ENCODE data around the gene NTSR2.
A peak's percentile ranks its signal among the peaks of the same experiment; 100 is the strongest.

NTSR2 gene

DNA sequence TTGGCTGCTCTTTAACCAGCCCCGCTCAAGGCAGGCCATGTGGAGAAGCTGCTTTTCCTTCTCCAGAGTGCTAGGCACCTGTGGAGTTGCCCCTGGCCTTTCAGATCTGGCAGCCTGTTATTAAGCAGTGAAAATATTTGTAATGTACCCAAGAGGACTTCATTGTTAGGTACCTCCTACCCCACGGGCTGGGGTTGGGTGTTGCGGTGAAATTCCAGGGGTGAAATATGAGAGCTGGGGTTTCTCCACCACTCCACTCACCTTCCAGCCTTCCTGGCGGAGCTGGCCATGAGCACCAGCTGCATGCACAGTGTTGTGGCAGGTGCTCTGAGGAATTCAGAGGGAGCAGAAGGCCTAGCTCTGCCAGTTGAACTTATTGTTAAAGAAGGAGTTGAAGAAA, 39.1 kb downstream of the NTSR2 start:
- DNase-seq (ENCODE audit: low read depth in 2 of 2, low spot score in 1 of 2), result no peak

DNA sequence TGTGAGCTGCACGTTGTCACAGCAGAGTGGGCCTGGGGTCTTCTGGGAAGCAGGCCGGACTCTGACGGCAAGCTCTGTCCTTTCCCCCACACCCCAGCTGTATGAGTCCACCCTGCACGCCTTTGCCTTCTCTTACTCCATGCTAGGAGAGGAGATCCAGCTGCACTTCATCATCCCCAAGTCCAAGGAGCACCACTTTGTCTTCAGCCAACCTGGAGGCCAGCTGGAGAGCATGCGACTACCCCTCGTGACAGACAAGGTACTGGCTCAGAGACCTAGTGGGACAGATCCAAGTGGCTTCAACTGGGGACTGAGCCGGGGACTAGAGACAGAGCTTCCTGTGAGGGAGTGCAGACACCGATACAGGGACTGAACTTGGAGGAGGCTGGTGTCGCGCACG, 40.1 kb downstream of the NTSR2 start:
- no peak for DNase-seq (ENCODE audit: low read depth in 2 of 2, low spot score in 1 of 2)

DNA sequence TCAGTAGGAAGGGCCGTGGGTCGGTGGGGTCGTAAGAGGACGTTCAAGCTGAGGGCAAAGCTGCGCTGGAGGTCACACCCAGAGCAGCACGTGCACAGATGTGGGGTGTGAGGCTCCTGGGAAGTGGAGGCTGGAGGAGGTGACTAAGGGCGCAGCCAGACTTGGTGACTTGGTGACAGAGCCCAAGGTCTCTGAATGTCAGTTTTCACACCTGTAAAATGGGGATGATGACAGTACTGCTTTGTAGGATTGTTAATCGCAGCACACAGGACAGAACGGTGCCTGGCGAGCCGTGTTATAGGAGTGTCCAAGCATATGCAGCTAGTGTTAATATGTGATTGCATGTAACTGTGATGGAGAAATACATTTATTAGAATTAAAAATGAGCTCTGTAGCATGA, 40.8 kb downstream of the NTSR2 start:
- no peak for DNase-seq (ENCODE audit: low read depth in 2 of 2, low spot score in 1 of 2)

DNA sequence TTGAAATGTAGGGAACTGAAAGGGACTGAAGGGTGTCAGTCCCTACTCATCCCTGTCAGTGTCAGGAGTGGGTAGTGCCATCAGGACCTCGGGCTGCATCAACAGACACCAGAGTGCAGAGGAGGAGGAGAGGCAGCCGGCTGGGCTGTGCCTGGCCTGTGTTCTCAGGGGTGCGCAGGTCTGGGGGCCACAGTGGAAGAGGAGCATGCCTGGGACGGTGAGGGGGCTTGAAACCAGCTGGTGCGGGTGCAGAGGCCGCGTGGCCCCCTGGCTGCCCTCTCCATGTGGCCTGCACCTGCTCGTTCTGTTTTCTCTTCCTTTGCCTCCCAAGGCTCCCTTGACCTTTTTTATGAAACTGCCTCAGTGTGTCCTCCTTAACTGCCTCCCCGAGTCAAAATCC, 41.3 kb downstream of the NTSR2 start:
- DNase-seq (ENCODE audit: low read depth in 2 of 2, low spot score in 1 of 2), result no peak

DNA sequence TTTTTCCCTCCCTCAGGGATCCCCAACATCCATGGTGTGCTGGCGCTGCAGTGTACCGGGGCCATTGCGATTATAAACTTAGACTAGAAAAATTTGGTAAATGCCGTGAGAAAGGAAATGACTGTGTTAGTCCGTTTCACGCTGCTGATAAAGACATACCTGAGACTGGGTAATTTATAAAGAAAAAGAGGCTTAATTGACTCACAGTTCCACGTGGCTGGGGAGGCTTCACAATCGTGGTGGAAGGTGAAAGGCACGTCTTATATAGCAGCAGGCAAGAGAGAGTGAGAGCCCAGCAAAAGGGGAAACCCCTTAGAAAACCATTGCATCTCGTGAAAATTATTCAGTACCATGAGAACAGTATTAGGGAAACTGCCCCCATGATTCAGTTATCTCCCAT, 44.3 kb downstream of the NTSR2 start:
- no peak for DNase-seq (ENCODE audit: low read depth in 2 of 2, low spot score in 1 of 2)

DNA sequence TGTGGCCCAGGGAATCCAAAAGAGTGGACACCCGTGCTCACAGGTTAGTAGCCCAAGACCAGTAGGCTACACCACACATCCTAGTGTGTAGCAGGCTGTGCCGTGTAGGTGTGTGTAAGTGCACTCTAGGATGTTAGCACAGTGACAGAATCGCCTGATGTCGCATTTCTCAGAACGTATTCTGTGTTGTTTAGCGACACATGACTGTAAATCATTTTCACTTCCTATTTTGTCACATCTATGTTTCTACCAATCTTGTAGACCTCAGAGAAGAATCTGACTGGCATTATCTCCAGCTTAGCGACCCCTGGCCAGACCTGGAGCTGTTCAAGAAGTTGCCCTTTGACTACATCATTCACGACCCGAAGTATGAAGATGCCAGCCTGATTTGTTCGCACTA, 45.1 kb downstream of the NTSR2 start:
- no peak for DNase-seq (ENCODE audit: low read depth in 2 of 2, low spot score in 1 of 2)

DNA sequence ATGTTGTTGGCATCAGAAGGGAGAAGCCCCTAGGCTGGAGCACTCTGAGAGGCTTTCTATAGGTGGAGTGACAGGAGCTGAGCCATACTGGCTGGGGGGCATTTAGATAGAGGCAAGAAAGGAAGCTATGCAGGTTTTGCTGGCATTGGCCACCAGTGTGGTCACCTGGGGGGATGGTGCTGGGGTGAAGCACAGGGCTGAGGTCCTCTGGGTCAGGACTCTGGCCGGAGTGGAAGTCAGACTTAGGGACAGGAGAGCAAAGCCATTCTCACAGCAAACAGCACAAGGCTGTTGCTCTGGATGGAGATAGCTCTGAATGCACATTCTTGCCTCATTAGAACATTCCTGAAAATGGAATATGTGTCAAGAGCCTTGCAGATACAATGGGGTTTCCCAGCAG, 47.4 kb downstream of the NTSR2 start:
- no peak for DNase-seq (ENCODE audit: low read depth in 2 of 2, low spot score in 1 of 2)

DNA sequence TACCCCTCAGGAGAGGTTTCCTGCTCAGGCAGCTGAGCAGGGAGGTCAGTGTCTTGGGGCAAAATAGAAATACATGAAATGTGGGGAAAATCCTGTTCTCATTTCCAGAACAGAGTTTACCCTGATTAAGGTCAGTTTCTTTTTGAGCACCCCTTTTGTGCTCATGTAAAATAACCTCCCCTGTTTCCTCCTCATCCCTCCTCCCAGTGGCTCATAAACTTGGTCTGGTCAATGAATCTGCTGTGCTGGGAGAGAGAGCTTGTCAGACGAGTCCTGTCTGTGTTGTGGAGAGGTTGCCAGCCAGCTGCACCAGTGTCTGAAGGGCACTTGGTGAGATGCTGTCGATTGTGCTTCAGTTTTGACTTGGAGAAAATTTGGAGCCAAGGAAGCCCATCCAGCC, 48.6 kb downstream of the NTSR2 start:
- DNase-seq (ENCODE audit: low read depth in 2 of 2, low spot score in 1 of 2), result no peak

DNA sequence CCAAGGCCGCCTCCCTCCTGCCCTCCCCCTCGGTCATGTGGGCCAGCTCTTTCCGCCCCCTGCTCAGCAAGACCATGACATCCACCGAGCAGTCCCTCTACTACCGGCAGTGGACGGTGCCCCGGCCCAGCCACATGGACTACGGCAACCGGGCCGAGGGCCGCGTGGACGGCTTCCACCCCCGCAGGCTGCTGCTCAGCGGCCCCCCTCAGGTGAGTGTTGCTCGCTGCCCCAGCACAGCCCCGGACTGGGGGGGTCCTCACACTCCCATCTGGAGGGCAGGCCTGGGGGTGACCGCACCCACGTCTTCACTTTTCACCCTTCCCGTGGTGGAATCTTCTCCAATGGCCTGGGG, 51.3 kb downstream of the NTSR2 start:
- no peak for DNase-seq (ENCODE audit: low read depth in 2 of 2, low spot score in 1 of 2)

DNA sequence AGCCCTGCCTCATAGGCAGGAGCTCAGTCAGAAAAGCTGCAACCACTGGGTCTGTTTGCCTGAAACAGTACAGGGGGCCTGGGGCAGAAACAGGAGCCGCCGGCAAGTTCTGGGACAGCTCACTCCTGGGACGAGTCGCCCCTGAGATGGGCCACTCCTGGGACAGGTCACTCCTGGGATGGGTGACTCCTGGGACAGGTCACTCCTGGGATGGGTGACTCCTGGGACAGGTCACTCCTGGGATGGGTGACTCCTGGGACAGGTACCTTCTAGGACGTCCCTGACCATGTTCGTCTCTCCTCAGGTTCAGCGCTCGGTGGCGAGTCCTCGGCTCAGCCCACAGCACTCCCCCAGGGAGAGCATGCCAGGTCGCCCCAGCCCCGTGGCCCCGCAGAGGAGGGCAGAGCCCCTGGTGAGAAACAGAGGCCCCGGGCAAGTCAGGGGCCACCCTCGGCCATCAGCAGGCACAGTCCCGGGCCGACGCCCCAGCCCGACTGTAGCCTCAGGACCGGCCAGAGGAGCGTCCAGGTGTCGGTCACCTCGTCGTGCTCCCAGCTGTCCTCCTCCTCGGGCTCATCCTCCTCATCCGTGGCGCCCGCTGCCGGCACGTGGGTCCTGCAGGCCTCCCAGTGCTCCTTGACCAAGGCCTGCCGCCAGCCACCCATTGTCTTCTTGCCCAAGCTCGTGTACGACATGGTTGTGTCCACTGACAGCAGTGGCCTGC, 51.8 kb downstream of the NTSR2 start:
- peak in 1 of 2 donors; percentile 0 for DNase-seq (ENCODE audit: low read depth in 2 of 2, low spot score in 1 of 2)

DNA sequence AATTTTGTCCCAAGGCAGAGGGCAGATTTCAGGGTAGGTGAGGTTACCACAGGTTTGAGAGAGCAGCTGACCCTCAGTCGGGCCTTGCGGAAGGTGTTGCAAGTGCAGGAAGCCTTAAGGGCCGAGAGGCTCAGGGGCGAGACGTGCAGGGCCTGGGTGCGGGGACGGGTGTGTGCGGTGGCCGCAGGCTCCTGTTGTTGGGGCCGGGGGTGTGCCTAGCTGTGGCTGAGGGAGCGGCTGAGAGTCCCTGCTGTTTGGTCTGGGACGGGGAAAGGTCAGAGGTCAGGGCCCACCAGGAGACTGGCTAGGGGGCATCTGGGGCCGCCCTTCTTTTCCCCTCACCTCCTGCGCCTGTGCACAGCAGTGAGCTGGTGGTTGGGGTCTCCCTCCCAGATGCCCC, 52.5 kb downstream of the NTSR2 start:
- no peak for DNase-seq (ENCODE audit: low read depth in 2 of 2, low spot score in 1 of 2)

DNA sequence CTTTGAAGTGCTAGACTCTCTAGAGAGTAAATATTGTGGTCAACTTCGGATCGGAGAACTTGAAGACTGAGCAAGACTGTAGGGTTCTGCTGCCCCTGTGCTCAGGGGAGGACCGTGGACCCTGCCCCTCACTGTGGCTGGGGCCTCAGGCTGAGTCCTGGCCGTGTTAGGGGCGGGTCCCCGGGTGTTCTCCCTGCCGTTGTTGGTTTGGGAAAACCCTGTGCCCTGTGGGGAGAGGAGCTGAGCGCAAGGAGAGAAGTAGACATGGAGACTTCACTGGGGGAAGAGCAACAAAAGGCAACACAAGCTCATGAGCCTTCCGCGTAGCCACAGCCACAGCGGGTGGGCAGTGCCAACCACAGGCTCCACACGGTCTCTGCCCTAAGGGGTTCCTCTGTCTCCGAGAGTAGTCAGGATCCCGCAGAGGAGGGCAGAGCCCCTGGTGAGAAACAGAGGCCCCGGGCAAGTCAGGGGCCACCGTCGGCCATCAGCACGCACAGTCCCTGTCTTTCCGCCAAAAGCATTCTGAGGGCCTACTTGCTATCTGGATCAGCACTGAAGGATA, 53.1 kb downstream of the NTSR2 start:
- no peak for DNase-seq (ENCODE audit: low read depth in 2 of 2, low spot score in 1 of 2)

DNA sequence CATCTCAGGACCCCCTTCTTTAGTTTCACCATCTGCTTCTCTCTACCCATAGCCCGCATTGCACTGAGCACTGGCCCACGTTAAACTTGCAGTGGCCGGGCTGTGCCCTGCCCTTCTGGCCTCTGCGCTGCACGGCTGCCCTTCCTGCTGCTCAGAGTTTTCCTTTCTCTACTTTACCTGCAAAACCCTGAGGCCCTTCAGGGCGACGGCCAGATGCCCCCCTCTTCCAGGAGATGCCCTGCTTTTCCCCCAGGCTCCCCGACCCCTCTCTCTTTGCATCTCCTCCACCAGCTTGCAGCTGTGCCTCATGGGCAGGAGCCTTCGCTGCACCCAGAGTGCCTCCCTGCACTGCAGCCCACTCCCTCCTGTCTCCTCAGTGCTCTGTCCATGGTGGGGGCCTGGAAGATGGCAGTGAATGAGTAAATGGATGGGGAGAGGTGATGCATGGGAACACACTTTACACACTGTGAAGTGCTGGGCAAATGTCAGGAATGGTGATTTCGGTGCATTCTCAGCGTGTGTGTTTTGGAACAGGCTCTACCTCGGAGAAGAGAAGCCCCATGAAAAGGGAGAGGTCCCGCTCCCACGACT, 53.8 kb downstream of the NTSR2 start:
- no peak for DNase-seq (ENCODE audit: low read depth in 2 of 2, low spot score in 1 of 2)

DNA sequence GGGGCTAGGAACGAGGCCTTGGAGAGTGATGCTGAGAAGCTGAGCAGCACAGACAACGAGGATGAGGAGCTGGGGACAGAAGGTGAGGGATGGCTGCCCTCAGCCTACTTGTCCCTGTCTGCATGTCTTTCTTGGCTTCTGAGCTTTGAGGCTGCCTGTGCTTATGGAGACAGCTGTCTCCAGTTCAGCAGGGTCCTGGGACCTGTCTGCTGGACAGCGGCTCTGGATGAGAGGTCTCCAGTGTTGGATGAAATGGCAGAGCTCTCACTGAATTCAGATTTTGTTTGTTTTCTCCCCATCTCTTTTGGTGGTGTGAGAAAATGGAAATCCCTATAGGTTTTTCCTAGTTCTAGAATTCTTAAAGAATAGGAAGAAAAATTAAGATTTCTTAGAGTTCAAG, 54.8 kb downstream of the NTSR2 start:
- no peak for DNase-seq (ENCODE audit: low read depth in 2 of 2, low spot score in 1 of 2)

DNA sequence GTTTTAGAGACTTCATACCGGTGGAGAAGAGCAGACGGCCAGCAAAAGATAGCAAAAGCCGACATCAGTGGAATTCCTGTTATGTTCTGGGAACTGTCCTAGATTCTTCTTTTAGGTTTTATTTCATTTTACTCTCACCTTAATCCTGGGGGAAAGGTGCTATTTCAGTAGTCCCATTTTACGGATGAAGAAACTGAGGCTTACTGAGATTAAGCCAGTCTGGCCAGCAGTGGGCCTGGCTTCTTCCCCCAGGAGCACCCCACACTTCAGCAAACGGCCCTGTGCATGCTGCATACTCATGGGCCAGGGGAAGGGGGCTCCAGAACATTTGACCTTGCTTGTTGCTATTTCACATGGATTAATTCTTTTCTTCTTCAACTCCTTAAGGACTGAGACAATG, 56.7 kb downstream of the NTSR2 start:
- no peak for DNase-seq (ENCODE audit: low read depth in 2 of 2, low spot score in 1 of 2)

DNA sequence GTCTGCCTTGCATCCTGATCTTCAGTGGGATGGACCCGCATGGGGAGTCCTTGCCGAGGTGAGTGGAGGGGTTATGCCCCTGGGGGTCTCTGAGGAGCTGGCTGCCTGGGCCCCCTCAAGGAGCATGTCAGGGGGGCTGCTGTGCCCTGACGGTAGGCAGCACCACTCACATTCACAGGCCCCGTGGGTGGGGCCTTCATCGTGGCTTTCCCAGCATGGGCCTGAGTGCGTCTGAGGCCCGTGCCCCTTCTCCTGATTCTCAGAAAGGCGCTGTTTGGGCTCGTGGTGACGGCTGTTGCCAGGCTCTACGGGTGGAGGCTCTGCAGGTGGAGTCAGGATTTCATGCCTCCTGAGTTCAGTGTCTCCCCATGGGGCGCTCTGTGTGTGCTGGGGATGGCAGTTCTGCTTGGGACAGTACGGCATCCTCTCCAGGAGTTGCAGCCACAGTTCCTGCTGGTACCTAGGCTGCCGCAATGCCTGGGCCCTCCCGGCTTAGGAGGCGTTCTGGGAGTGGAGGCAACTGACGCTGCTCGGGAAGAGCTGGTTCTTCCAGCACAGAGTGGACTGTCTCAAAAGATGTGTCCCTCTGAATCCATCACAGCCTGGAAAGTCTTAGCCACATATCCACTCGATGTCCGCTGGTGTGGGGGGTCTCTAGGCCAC, 57.3 kb downstream of the NTSR2 start:
- no peak for DNase-seq (ENCODE audit: low read depth in 2 of 2, low spot score in 1 of 2)

DNA sequence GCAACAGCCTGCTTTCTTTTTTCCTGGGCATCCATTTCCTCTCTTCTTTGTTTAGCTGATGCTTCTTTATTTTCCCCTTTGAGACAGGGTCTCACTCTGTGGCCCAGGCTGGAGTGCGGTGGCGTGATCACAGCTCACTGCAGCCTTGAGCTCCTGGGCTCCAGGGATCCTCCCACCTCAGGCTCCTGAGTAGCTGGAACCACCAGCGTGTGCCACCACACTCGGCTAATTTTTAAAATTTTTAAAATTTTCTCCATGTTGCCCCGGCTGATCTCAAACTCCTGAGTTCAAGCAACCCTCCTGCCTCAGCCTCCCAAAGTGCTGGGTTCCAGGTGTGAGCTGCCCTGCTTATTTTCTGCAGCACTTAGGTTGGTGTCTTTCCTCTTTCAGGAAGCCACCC, 58.7 kb downstream of the NTSR2 start:
- DNase-seq (ENCODE audit: low read depth in 2 of 2, low spot score in 1 of 2), result no peak

DNA sequence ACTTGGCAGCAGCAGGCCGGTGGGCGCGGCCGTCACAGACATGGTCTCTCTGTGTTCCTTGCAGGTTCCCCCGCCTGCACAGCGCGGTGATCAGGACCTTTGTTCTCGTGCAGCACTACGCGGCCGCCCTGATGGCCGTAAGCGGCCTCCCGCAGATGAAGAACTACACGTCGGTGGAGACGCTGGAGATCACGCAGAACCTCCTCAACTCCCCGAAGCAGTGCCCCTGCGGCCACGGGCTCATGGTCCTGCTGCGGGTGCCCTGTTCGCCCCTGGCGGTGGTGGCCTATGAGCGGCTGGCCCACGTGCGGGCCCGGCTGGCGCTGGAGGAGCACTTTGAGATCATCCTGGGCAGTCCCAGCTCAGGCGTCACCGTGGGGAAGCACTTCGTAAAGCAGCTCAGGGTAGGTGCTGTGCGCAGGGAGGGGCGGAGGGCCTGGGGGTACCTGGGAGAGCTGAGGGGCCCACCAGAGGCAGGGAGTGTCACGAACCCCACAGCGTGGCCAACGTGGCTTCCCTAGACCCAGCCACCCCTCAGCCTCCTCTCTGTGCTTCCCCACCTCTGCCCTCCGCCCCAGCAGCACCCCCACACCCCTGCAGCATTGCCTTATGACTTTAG, 59.3 kb downstream of the NTSR2 start:
- DNase-seq (ENCODE audit: low read depth in 2 of 2, low spot score in 1 of 2), result no peak

All from stimulated activated CD8-positive, alpha-beta memory T cell treated with anti-CD3 and anti-CD28 coated beads, Interleukin-4, amount 100 ng/mL, for 4 hours (primary cell).